Ovary (tissue), 3 donors: ENCODE results near the gene GNG8.

ENCODE experiments used
- POLR2A ChIP-seq: fragments of 450-650 bp; IDR thresholded peaks from one replicate; pipeline ENCODE4 v1.6.1; 2017; ENCODE audit warnings: antibody characterized with exemption, mild to moderate bottlenecking, moderate library complexity
- TF ChIP-seq, protein P1 (sequence below), 3 donors: fragments of 450-650 bp in 2 of 3; fragments of 200-600 bp in 1 of 3; IDR thresholded peaks; one replicate each; pipeline versions ENCODE4 v1.5.1 to v1.8.0; 2016 to 2022; ENCODE audit warnings: antibody characterized with exemption in 3 of 3, mild to moderate bottlenecking in 1 of 3
- donor health status: DM: no; HTN: no; CAD: no.

GRCh38 chr19:46625731-46626130 lies 10.3 kb downstream of the GNG8 start:
- TF ChIP-seq, protein P1, sequence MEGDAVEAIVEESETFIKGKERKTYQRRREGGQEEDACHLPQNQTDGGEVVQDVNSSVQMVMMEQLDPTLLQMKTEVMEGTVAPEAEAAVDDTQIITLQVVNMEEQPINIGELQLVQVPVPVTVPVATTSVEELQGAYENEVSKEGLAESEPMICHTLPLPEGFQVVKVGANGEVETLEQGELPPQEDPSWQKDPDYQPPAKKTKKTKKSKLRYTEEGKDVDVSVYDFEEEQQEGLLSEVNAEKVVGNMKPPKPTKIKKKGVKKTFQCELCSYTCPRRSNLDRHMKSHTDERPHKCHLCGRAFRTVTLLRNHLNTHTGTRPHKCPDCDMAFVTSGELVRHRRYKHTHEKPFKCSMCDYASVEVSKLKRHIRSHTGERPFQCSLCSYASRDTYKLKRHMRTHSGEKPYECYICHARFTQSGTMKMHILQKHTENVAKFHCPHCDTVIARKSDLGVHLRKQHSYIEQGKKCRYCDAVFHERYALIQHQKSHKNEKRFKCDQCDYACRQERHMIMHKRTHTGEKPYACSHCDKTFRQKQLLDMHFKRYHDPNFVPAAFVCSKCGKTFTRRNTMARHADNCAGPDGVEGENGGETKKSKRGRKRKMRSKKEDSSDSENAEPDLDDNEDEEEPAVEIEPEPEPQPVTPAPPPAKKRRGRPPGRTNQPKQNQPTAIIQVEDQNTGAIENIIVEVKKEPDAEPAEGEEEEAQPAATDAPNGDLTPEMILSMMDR (IDR thresholded peaks at IDR 0.05): no peak
- no peak for TF ChIP-seq POLR2A
